Measurements from ENCODE around the gene CHSY3.

DNA sequence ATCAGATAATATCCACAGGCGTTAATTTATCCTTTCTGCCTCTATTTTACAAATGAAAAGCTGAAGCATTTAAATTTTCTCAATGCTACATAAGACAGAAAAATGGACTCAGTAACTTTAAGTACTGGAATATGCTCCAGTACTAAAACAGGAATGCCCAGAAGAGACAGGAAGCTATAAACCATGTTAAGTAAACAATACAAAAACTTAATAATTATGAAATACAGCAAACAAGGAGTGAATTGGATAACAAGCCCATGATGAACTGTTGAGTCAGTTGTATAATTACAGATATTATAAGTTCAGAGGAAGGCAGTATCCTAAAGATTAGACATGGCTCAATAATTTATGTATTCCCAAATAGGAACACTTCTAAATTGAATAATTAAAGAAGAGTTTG, 148.5 kb downstream of the CHSY3 start:
- TF ChIP-seq, protein P1, sequence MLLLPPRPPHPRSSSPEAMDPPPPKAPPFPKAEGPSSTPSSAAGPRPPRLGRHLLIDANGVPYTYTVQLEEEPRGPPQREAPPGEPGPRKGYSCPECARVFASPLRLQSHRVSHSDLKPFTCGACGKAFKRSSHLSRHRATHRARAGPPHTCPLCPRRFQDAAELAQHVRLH (tag by site-specific recombination; IDR thresholded peaks at IDR 0.05), result no peak
- no peak for TF ChIP-seq CTCF (tag by site-specific recombination; IDR thresholded peaks at IDR 0.05)
- TF ChIP-seq, protein P2, sequence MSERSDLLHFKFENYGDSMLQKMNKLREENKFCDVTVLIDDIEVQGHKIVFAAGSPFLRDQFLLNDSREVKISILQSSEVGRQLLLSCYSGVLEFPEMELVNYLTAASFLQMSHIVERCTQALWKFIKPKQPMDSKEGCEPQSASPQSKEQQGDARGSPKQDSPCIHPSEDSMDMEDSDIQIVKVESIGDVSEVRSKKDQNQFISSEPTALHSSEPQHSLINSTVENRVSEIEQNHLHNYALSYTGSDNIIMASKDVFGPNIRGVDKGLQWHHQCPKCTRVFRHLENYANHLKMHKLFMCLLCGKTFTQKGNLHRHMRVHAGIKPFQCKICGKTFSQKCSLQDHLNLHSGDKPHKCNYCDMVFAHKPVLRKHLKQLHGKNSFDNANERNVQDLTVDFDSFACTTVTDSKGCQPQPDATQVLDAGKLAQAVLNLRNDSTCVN (tag by site-specific recombination; optimal IDR thresholded peaks at IDR 0.05), result no peak
- no peak for TF ChIP-seq ZNF335 (tag by site-specific recombination; conservative IDR thresholded peaks at IDR 0.05)

All from HEK293 (cell line).